Measurements from ENCODE around the gene NGRN.
"Not testable (repeated sequence)": the region's sequence is repeated elsewhere in the genome, so short reads cannot be mapped to it uniquely, and the experiment has no call there.

Gene NGRN

GRCh38 chr15:90234096-90234988, 31.1 kb upstream of the NGRN start, which contains the start of gene GDPGP1:
Gene GDPGP1, plus strand, starts transcription at chr15:90234209. Its CDS starts 6,700 bp downstream, at chr15:90240909.
- DNase-seq (ENCODE audit: low spot score), result no peak

GRCh38 chr15:90239371-90239770, 26.1 kb upstream of the NGRN start:
- DNase-seq (ENCODE audit: low spot score), result no peak

- no peak for DNase-seq (ENCODE audit: low spot score)
Observed at GRCh38 chr15:90240856-90241255, 24.6 kb upstream of the NGRN start.

GRCh38 chr15:90241343-90242192, 23.9 kb upstream of the NGRN start:
- no peak for DNase-seq (ENCODE audit: low spot score)

- DNase-seq (ENCODE audit: low spot score), result no peak
Observed at GRCh38 chr15:90243943-90244639, 21.4 kb upstream of the NGRN start.

GRCh38 chr15:90248789-90249202, 16.7 kb upstream of the NGRN start:
- no peak for DNase-seq (ENCODE audit: low spot score)

- peak; percentile 95 for DNase-seq (ENCODE audit: low spot score)
Observed at GRCh38 chr15:90249203-90249863, 16.1 kb upstream of the NGRN start, which contains the start of gene TTLL13. Gene TTLL13, plus strand, starts transcription at chr15:90249556. Its CDS starts 1,075 bp downstream, at chr15:90250631.

- no peak for DNase-seq (ENCODE audit: low spot score)
Observed at GRCh38 chr15:90257776-90258175, 7.7 kb upstream of the NGRN start.

- DNase-seq (ENCODE audit: low spot score), result no peak
Observed at GRCh38 chr15:90259524-90259923, 5.9 kb upstream of the NGRN start.

- DNase-seq (ENCODE audit: low spot score), result not testable (repeated sequence)
Observed at GRCh38 chr15:90260731-90261130, 4.7 kb upstream of the NGRN start.

GRCh38 chr15:90261811-90262210, 3.7 kb upstream of the NGRN start:
- no peak for DNase-seq (ENCODE audit: low spot score)

- DNase-seq (ENCODE audit: low spot score), result no peak
Observed at GRCh38 chr15:90262426-90262825, 3.0 kb upstream of the NGRN start.

- DNase-seq (ENCODE audit: low spot score), result no peak
Observed at GRCh38 chr15:90264671-90265070, 801 bp upstream of the NGRN start.

- DNase-seq (ENCODE audit: low spot score), result peak; percentile 34
Observed at GRCh38 chr15:90266061-90266431, 574 bp downstream of the NGRN start.

- DNase-seq (ENCODE audit: low spot score), result no peak
Observed at GRCh38 chr15:90266485-90266884, 1.0 kb downstream of the NGRN start.

GRCh38 chr15:90268415-90268814, 2.9 kb downstream of the NGRN start:
- no peak for DNase-seq (ENCODE audit: low spot score)

- DNase-seq (ENCODE audit: low spot score), result no peak
Observed at GRCh38 chr15:90270502-90271150, 5.2 kb downstream of the NGRN start.

GRCh38 chr15:90271459-90272166, 6.1 kb downstream of the NGRN start:
- DNase-seq (ENCODE audit: low spot score), result no peak

- not testable (repeated sequence) for DNase-seq (ENCODE audit: low spot score)
Observed at GRCh38 chr15:90278467-90278866, 13.0 kb downstream of the NGRN start.

GRCh38 chr15:90280743-90281142, 15.3 kb downstream of the NGRN start:
- DNase-seq (ENCODE audit: low spot score), result not testable (repeated sequence)

Measured in Ammon's horn (tissue), 1 donor.